NCI-H1092 treated with DMSO at 0.1 percent for 48 hours (cell line): ENCODE data around the gene SLC16A6.
A peak's percentile ranks its signal among the peaks of the same experiment; 100 is the strongest.
"Not testable (repeated sequence)": the region's sequence is repeated elsewhere in the genome, so short reads cannot be mapped to it uniquely, and the experiment has no call there.

Experiments used
- DNase-seq: peaks from one replicate; lab custom pipeline; 2025; lab: John Stamatoyannopoulos, UW

Gene SLC16A6, protein sequence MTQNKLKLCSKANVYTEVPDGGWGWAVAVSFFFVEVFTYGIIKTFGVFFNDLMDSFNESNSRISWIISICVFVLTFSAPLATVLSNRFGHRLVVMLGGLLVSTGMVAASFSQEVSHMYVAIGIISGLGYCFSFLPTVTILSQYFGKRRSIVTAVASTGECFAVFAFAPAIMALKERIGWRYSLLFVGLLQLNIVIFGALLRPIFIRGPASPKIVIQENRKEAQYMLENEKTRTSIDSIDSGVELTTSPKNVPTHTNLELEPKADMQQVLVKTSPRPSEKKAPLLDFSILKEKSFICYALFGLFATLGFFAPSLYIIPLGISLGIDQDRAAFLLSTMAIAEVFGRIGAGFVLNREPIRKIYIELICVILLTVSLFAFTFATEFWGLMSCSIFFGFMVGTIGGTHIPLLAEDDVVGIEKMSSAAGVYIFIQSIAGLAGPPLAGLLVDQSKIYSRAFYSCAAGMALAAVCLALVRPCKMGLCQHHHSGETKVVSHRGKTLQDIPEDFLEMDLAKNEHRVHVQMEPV

GRCh38 chr17:68290955-68291835 lies at the start of gene SLC16A6, which contains the start of gene ARSG:
Gene SLC16A6, minus strand, starts transcription at chr17:68291127. Its CDS starts 12,807 bp downstream, at chr17:68278320.
Gene ARSG, plus strand, starts transcription at chr17:68291495. Its CDS starts 15,999 bp downstream, at chr17:68307494.
- DNase-seq = peak; percentile 70

GRCh38 chr17:68334393-68334792 lies 43.5 kb upstream of the SLC16A6 start:
- DNase-seq = no peak

- not testable (repeated sequence) for DNase-seq
Observed at GRCh38 chr17:68331932-68332331, 41.0 kb upstream of the SLC16A6 start.

DNA sequence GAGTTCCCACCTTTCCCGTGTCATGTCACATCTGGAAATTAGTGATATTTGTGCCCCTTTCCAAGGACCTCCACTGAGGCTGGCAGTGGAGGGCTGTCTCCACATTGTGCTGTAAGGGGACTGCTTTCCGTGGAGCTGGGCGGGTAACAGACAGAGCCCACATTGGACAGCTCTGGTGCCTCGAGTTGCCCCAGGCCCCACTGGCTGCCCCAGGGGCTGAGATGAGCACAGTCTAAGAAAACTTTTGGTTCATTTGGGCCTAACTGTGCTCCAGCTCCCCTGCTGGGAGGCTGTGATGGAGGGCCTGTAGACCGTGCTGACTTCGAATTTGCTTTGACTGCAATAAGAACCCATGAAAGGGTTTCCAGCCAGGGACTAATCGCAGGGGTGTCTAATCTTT lies 38.4 kb upstream of the SLC16A6 start:
- no peak for DNase-seq

GRCh38 chr17:68328676-68329075 lies 37.7 kb upstream of the SLC16A6 start:
- no peak for DNase-seq

GRCh38 chr17:68327823-68328557 lies 37.1 kb upstream of the SLC16A6 start:
- DNase-seq = no peak

DNA sequence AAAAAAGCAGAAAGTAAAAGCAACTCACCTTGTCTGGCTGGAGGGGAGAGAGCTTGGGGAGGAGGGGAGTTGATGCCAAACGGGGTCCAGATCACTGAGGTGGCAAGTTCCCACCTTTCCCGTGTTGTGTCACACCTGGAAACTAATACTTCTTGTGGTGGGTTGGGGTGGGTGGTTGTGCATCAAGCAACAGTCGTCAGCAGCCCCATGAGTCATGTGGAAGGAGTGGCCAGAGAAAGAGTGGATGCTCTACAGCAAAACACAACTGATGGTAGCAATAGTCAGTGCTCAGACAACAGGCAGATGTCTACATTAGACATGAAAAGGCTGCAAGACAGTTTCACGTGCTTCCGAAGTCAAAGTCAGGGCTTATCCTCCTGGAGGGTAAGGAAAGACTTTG lies 35.8 kb upstream of the SLC16A6 start:
- DNase-seq = no peak

DNA sequence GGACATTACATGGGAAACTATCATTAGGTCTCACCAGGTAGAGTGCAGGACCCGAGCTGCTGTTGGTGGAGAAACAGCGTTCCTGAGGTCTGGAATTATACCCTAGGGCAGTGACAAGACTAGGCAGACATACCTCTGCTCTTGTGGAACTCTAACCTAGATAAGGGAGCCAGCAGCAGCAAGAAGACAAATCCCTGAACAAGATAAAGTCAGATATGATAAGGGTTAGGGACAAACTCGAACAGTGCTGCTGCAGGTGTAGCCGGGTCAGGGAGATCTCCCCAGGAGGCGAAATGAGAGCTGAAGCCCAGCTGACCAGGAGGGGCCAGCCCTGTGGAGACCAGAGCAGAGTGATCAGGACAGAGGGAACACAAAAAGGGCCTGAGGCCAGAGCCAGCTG lies 35.0 kb upstream of the SLC16A6 start:
- DNase-seq = no peak

- no peak for DNase-seq
Observed at GRCh38 chr17:68324654-68325336, 33.9 kb upstream of the SLC16A6 start.

- DNase-seq = no peak
Observed at GRCh38 chr17:68324114-68324513, 33.2 kb upstream of the SLC16A6 start.

- DNase-seq = no peak
Observed at GRCh38 chr17:68322630-68323029, 31.7 kb upstream of the SLC16A6 start.

DNA sequence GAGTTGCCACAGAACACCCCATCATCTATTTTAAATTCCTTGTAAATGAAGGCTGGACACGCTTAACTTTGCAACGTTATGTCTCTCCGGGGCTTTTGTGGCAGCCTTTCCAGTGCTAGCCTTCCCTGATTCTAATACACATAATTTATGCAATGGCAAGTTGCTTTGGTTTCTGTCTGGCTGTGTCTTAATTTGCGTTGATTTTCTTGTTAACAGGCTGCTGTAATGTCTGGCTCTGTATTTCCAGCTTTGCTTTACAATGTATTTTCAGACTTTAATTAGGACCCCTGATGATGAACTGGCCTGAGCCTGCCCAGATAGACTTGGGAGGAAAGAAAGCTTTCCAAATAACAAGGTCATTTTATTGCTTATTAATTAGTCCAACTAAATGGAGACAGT lies 30.6 kb upstream of the SLC16A6 start:
- DNase-seq = no peak

DNA sequence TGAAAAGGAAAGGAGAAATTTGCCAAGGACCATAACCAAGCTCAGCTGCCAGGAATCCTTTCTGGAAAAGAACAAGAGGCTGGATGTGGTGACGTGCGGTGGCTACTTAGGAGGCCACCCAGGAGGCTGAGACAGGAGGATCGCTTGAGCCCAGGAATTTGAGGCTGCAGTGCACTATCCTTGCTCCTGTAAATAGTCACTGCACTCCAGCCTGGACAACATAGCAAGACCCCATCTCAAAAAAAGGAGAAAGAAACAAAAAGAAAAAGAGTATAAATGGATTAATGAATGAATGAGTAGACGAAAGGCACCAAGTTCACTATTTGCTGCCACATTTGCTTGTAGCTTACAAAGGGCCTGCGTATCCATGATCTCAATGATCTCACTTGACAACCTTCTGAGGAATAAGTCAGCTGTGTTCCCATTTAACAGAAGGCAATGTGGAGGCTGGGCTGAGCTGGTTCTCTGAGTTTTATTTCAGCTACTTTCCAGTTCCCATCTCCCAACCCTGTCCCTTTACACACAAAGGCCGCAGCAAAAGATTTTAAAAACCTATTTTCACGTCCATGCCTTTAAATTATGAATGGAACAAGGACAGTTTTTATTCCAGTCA lies 30.1 kb upstream of the SLC16A6 start:
- DNase-seq = no peak

- no peak for DNase-seq
Observed at GRCh38 chr17:68320311-68320865, 29.5 kb upstream of the SLC16A6 start.

DNA sequence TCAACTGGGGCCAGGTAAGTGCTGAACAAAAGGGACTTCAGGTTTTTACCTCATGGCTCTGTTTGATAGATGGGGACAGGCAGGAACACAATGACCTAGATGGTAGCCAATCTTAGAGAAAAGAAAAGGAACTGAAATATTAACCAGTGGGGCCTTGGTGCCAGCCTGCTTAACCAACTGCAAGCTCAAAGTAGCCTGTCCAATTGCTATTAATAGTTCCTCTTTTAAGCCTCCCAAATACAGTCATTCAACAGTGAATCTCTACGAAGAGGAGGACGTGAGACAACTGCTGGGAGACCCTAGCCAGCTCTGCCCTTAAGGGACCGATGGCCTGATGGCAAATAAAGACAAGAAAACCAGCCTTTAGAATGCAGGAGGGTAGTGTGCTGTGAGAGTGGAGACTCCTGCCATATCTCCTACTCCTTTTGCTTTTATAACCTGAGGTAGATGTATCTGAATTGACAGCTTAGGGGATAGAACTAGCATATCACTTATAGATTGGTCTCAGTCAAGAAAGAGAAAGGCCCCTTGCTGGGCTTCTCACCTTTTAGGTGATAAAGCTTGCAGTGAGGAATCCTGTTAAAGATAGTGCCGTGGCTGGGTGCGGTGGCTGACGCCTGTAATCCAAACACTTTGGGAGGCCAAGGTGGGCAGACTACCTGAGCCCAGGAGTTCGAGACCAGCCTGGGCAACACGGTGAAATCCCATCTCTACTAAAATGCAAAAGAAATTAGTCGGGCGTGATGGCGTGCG lies 28.7 kb upstream of the SLC16A6 start:
- no peak for DNase-seq

DNA sequence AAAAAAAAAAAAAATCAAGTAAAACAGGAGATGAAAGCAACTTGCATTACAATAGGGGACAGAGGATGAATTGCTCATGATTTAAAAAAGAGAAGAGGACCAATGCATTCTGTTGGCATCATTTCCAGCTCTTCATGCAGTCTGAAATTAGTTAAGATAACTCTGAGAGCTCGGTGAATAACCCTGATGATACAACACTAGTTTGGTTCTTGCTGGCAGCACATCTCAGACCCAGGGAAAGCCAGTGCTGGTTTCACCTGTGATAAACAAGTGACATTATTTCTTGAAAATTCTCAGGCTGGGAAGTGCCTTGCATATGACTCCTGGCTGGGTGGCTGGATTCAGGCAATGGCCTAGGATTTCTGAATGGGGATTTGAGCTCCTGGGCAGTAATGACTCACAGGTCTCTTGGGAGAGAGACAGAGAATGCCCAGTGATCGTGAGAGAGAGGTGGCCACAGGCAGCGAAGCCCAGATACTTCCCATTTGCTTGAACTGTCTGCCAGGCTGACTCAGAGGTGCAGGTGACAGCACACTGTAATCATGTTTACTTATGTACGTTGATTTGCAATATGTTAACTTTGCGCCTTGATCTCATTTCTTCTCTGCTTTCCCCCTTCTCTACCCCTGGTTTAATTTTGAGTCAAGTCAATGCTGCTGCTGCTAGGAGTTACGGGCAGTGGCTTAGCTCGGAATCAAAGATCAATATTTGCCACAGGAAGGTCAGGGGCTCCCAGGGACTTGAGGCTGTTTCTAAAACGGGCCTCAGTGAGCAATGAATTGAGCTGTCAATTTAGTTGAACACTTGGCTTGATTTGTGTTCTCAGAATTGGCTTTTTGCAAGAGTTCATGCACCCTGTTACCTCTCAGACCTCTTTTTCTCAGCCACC lies 27.4 kb upstream of the SLC16A6 start:
- no peak for DNase-seq

- DNase-seq = no peak
Observed at GRCh38 chr17:68317458-68317857, 26.5 kb upstream of the SLC16A6 start.

GRCh38 chr17:68315930-68316329 lies 25.0 kb upstream of the SLC16A6 start:
- no peak for DNase-seq
